Smooth muscle cell of trachea (primary cell): ENCODE measurements around the gene FBP2. TPM values are rescaled to one million over a fixed set of nuclear protein-coding genes. Genes with fewer than 3 reads are reported as not detected.

ENCODE experiments used
- total RNA-seq: library from RNA; depleted of rRNA; stranded (reverse); fragments of >200 nt; gene quantifications from 2 replicates; pipeline ENCODE4 v1.2.1, GENCODE V29; 2014

FBP2 gene
- total RNA-seq = not detected in 2 replicates

DNA sequence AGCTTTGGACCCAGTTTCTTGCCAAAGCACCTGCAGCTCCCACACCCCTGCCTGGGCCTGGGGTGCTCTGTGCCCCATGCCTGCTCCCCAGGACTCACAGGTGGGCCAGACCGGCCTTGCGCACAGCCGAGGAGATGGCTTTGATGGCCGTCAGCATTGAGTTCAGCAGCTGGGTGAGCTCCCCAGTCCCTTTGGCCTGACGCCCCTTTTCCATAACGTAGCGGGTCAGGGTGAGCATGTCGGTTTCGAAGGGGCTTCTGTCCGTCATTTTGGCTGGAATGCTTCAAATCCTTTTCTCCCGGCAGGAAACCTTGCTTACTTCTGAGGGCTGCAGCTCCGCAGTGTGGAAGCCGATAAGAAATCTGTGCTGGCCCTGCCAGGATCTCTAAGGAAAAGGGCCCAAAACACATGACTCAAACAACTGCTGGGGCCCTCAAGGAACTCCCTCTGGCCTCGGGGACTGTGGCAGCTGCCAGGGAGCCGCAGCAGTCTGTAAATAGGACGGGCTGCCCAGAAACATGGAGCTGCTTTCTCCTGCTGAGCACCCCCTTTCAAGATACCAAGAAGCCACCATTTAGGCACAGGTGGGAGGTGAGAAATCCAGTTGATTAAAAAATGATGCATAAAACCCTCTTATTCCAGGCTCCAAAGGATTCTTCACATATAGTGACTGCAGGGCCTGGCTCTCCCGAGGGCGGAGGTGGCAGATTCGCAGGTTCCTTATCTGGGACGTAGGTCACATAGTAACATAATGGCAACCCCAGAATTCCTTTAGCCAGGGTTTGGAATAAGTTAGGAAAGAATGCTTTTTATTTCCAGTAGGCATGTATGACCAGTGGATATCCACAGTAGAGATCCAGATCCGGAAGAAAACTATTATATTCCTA is at the start of gene FBP2:
Gene FBP2 (minus strand): TSS at position 366 of the 887 bp plus-strand sequence. CDS start 98 bp downstream, at position 268.

DNA sequence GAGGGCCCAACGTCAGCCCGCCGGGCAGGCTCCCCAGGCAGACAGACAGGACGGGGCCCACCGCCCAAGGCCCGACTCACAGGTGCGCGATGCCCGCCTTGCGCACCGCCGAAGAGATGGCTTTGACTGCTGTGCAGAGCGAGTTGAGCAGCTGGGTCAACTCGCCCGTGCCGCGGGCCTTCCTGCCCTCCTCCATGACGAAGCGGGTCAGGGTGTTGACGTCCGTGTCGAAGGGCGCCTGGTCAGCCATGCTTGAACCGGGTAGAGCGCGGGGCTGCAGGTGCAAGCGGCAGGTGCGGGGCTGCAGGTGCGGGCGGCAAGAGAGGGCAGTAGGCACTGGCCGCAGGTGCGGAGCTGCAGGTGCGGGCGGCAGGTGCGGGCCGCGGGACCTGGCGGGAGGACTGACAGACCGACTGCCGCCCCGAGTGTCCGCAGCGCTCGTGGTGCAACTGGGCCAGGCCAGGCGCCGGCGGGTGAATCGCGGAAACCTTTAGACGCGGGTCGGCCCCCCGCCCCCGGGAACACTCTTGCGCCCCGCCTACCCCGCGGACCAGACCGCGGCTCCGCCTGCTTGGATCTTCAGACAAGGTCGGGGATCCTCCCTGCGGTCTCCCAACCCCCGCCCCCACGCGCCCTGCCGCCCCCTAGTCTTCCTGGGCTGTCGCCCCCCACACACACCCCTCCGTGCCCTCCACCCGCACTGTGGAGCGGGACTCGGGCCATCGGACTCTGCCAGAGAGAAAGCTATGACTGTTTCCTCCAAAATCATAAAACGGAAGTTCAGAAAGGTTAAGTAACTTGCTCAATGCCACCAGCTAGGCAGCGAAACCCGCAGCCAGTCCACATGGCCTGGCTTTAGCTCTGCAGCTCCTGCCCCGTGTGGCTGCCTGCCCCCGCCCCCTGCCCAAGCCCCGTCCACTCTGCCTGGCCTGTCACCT is 45.7 kb upstream of the FBP2 start, which contains the start of gene FBP1:
Gene FBP1 (minus strand): TSS at position 458 of the 938 bp plus-strand sequence. CDS start 208 bp downstream, at position 250.

DNA sequence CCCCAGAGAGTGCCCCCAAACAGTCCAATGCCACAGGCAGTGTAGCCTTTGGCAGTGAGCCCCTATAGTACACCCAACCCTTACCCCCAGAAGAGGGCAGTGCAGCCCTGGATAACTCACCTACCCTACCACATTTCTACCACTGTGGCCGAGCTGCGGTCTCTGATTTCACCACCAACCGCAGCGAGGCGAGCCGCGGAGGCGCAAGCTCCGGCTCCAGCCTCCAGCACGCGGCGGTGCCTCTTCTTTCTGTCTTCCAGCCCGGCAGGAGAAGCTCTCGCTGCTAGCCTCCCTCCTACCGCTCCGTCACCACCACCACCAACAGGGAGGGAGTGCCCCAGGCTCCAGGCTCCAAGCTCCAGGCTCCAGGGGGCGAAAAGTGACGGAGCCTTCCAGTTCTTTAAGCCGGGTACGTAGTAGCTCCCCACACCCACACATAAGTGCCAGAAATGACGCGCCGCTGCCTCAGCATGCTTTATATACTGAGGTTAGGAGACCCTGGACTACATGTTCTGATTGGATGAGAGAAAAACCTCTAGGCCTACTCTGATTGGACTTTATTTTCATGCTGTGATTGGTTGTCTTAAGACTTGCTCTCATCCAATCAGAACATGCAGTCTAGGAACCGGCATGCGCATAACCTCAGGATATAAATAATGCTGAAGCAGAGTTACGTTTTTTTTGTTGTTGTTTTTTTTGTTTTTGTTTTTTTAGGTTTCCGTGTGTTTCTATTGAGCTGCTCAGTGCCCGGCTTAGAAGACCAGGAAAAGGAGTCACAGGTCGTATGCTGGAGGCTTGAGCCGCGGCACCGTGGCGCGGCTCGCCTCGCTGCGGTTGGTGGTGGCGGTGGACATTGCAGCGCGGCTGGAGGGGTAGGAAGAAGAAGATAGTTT is 38.9 kb downstream of the FBP2 start, which contains the start of gene PCAT7:
Gene PCAT7 (plus strand): TSS at position 645 of the 893 bp plus-strand sequence.

Other genes starting within 250 kb of the FBP2 start
- gene PCAT7, start 38.7 kb downstream of the FBP2 start, total RNA-seq = 0.17 TPM in 1 of 2 replicates, not detected in the other
- not detected in 2 replicates for gene FBP1, start 45.7 kb upstream of the FBP2 start, total RNA-seq
- gene AOPEP, start 132.9 kb upstream of the FBP2 start, total RNA-seq = 37.7 and 47.8 TPM in 2 replicates